GM12878 (cell line): Measurements from ENCODE around the gene PLSCR1. TPM values are rescaled to one million over a fixed set of nuclear protein-coding genes. Genes with fewer than 3 reads are reported as not detected.

Source experiments
- ATAC-seq: fragments of 200-7000 bp; cut with Tn5 transposase; 3 replicates; pipeline ENCODE4 v1.9.1; 2020; ENCODE audit warnings: mild to moderate bottlenecking, moderate library complexity
- BruUV-seq: library from RNA; stranded (reverse); fragments of 400-500 nt; replicated peaks from 2 replicates; lab custom pipeline; 2021; lab: Mats Ljungman, UMichigan
- CTCF ChIA-PET: fragments of 300-600 bp; sonication (Branson Sonifier 250); formaldehyde crosslinking; extraction: SDS; loops from one replicate; lab custom pipeline; 2021; ENCODE audit warnings: inconsistent platforms; lab: Yijun Ruan, JAX
- POLR2A ChIA-PET: fragments of 350-600 bp; formaldehyde crosslinking; extraction: SDS; loops from one replicate; lab custom pipeline; 2021; ENCODE audit warnings: inconsistent platforms; lab: Charles Lee
- RAD21 ChIA-PET: fragments of 300-600 bp; sonication (Branson Sonifier 250); formaldehyde crosslinking; loops from one replicate; lab custom pipeline; 2023; ENCODE audit warnings: antibody characterized with exemption; ENCODE audit not compliant: unreplicated experiment; lab: Charles Lee
- SMC1A ChIA-PET: fragments of 300-600 bp; sonication (Branson Sonifier 250); formaldehyde crosslinking; loops from one replicate; lab custom pipeline; 2023; ENCODE audit not compliant: unreplicated experiment, uncharacterized antibody; lab: Charles Lee
- DNase-seq: peaks from one replicate; pipeline ENCODE4 v3.0.0-alpha.2; 2011; ENCODE audit warnings: low read depth, low spot score
- FAIRE-seq: peaks from 3 replicates; lab custom pipeline; 2011; peaks lifted over from hg19 to GRCh38; lab: Jason Lieb, UNC
- H2AFZ ChIP-seq: 2 replicates; pipeline ENCODE4 v1.6.0; 2011; ENCODE audit warnings: low read depth, low read length, control low read depth; ENCODE audit not compliant: control insufficient read depth
- H3K27ac ChIP-seq: 2 replicates; pipeline ENCODE4 v1.5.1; 2011; ENCODE audit warnings: control low read depth; ENCODE audit not compliant: control insufficient read depth, insufficient read depth
- H3K27me3 ChIP-seq, 2 experiments: replicated peaks in 1 of 2; 2 replicates each; pipeline versions ENCODE4 v1.6.0 to v1.6.1; 2011; ENCODE audit warnings: low read length in 1 of 2; ENCODE audit not compliant: control insufficient read depth in 2 of 2, insufficient read depth in 2 of 2
- H3K36me3 ChIP-seq, 2 experiments: 2 replicates each; pipeline ENCODE4 v1.5.1; 2011; ENCODE audit warnings: low read length in 1 of 2; ENCODE audit not compliant: control insufficient read depth in 2 of 2, insufficient read depth in 2 of 2
- H3K4me1 ChIP-seq: 2 replicates; pipeline ENCODE4 v1.6.1; 2011; ENCODE audit warnings: mild to moderate bottlenecking, low read length, moderate library complexity, mixed read lengths; ENCODE audit not compliant: control insufficient read depth, insufficient read depth
- H3K4me2 ChIP-seq: 2 replicates; pipeline ENCODE4 v1.6.0; 2011; ENCODE audit warnings: control low read depth; ENCODE audit not compliant: control insufficient read depth, insufficient read depth
- H3K4me3 ChIP-seq: fragments of 200-600 bp; sonication (generic); 2 replicates; pipeline ENCODE4 v1.5.1; 2016
- H3K79me2 ChIP-seq: 2 replicates; pipeline ENCODE4 v1.6.0; 2011; ENCODE audit warnings: low read length; ENCODE audit not compliant: control insufficient read depth, insufficient read depth
- H3K9ac ChIP-seq: 2 replicates; pipeline ENCODE4 v1.8.0; 2011; ENCODE audit warnings: low read length, control low read depth, mixed read lengths; ENCODE audit not compliant: control insufficient read depth, insufficient read depth
- H3K9me3 ChIP-seq: replicated peaks from 3 replicates; pipeline ENCODE4 v1.5.1; 2011; ENCODE audit warnings: mild to moderate bottlenecking, low read length; ENCODE audit not compliant: control insufficient read depth, insufficient read depth
- H4K20me1 ChIP-seq: 2 replicates; pipeline ENCODE4 v1.6.0; 2011; ENCODE audit not compliant: control insufficient read depth, insufficient read depth
- ATF2 ChIP-seq: IDR thresholded peaks from 2 replicates; pipeline ENCODE4 v1.6.1; 2012; ENCODE audit warnings: low read length, inconsistent platforms
- MTA2 ChIP-seq: fragments of 450-650 bp; IDR thresholded peaks from 2 replicates; pipeline ENCODE4 v1.6.1; 2016; ENCODE audit warnings: low read depth, mild to moderate bottlenecking, moderate library complexity
- POLR2AphosphoS2 ChIP-seq: IDR thresholded peaks from 2 replicates; pipeline ENCODE4 v1.6.1; 2011; ENCODE audit warnings: low read depth, mild to moderate bottlenecking, low read length, improper control_type of control experiment, moderate library complexity
- RAD21 ChIP-seq: IDR thresholded peaks from 2 replicates; pipeline ENCODE4 v1.6.1; 2011; ENCODE audit warnings: mild to moderate bottlenecking, low read depth, low read length, moderate library complexity; ENCODE audit not compliant: insufficient read depth
- RCOR1 ChIP-seq: conservative IDR thresholded peaks from 2 replicates; pipeline ENCODE4 v1.6.1; 2012; ENCODE audit warnings: low read depth, low read length, improper control_type of control experiment
- RUNX3 ChIP-seq: IDR thresholded peaks from 2 replicates; pipeline ENCODE4 v1.6.1; 2012; ENCODE audit warnings: low read length, inconsistent platforms
- SUPT20H ChIP-seq: IDR thresholded peaks from 2 replicates; pipeline ENCODE4 v1.6.1; 2011; ENCODE audit warnings: low read depth, mild to moderate bottlenecking, low read length, moderate library complexity, borderline replicate concordance; ENCODE audit not compliant: control insufficient read depth
- YBX1 ChIP-seq: fragments of 450-650 bp; IDR thresholded peaks from 2 replicates; pipeline ENCODE4 v1.6.1; 2016; ENCODE audit warnings: antibody characterized with exemption
- WGBS: methylation state at CpG from one replicate; pipeline ENCODE4 v1.1.6; 2016; ENCODE audit warnings: low lambda C conversion rate; ENCODE audit not compliant: insufficient replicate concordance, insufficient coverage; ENCODE audit errors: missing lambda C conversion rate; 5-methylcytosine and 5-hydroxymethylcytosine counted together
- in situ Hi-C: fragments of 300-500 bp; cut with MboI; formaldehyde crosslinking; loops from 9 replicates; pipeline ENCODE4 v1.14.3; 2018; ENCODE audit warnings: mixed read lengths
- intact Hi-C: fragments of 100-400 bp; cut with micrococcal nuclease; formaldehyde crosslinking; loops from one replicate; pipeline ENCODE4 v1.14.2; 2022; ENCODE audit not compliant: unreplicated experiment
- polyA plus RNA-seq, 11 experiments: library from polyadenylated mRNA; depleted of rRNA in 4 of 11; unstranded in 6 of 11; stranded (reverse) in 5 of 11; fragments of >200 nt; fragmentation: Nextera tagmentation in 4 of 11; fragmentation: Illumina TruSeq in 1 of 11; extraction: Ambion mirVana in 4 of 11; extraction: Trizol in 1 of 11; gene quantifications; 1 replicate in 1 of 11; 2 replicates in 10 of 11; pipeline versions ENCODE4 v1.2.1 to v1.2.3, GENCODE V29; 2011 to 2016; ENCODE audit warnings: inconsistent platforms in 2 of 11, missing spikeins in 2 of 11, low read depth in 1 of 11
- total RNA-seq, 4 experiments: library from RNA; depleted of rRNA in 3 of 4; stranded (reverse); fragments of >200 nt in 3 of 4; fragmentation: Illumina TruSeq in 1 of 4; extraction: Trizol in 1 of 4; gene quantifications; 2 replicates each; pipeline versions ENCODE4 v1.2.1 to v1.2.3, GENCODE V29; 2013 to 2021
- TF ChIP-seq, protein P1 (sequence below): fragments of 450-650 bp; formaldehyde crosslinking; IDR thresholded peaks from 2 replicates; pipeline ENCODE4 v1.5.0; 2022; ENCODE audit warnings: mild to moderate bottlenecking, missing genetic modification characterization

The PLSCR1 gene
- total and polyA plus RNA-seq, 10 of the 15 experiments (the other 5 are each of a cell fraction or from before 2014, with no cell fraction given), result 35.4 to 77.8 (median 41.1) TPM

GRCh38 chr3:146559388-146559787, 15.0 kb upstream of the PLSCR1 start (continued):
- TF ChIP-seq POLR2AphosphoS2 (no peak), RAD21 (no peak), ATF2 (no peak), MTA2 (no peak)
- TF ChIP-seq, protein P1, sequence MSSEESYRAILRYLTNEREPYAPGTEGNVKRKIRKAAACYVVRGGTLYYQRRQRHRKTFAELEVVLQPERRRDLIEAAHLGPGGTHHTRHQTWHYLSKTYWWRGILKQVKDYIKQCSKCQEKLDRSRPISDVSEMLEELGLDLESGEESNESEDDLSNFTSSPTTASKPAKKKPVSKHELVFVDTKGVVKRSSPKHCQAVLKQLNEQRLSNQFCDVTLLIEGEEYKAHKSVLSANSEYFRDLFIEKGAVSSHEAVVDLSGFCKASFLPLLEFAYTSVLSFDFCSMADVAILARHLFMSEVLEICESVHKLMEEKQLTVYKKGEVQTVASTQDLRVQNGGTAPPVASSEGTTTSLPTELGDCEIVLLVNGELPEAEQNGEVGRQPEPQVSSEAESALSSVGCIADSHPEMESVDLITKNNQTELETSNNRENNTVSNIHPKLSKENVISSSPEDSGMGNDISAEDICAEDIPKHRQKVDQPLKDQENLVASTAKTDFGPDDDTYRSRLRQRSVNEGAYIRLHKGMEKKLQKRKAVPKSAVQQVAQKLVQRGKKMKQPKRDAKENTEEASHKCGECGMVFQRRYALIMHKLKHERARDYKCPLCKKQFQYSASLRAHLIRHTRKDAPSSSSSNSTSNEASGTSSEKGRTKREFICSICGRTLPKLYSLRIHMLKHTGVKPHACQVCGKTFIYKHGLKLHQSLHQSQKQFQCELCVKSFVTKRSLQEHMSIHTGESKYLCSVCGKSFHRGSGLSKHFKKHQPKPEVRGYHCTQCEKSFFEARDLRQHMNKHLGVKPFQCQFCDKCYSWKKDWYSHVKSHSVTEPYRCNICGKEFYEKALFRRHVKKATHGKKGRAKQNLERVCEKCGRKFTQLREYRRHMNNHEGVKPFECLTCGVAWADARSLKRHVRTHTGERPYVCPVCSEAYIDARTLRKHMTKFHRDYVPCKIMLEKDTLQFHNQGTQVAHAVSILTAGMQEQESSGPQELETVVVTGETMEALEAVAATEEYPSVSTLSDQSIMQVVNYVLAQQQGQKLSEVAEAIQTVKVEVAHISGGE (CRISPR knock-in tag), result no peak

- no peaks in the 10 kb centered on the region for H3K36me3 ChIP-seq
- in situ Hi-C loops (no loop called here), intact Hi-C loops (no loop called here)
- no peak overlapping the region for H3K4me3 ChIP-seq
- no peak overlapping the region for H2AFZ ChIP-seq
- H3K27me3 ChIP-seq, result no peaks in the 10 kb centered on the region
- ChIA-PET POLR2A (no interaction called here), RAD21 (no interaction called here), CTCF (no interaction called here), SMC1A (no interaction called here)
- H4K20me1 ChIP-seq, result no peaks in the 10 kb centered on the region
- 24% methylated on average over 2 of the region's 2 CpGs for WGBS
- no peak overlapping the region for H3K9ac ChIP-seq
- H3K79me2 ChIP-seq, result no peaks in the 10 kb centered on the region
- H3K4me1 ChIP-seq, result no peaks in the 10 kb centered on the region
- no peaks in the 10 kb centered on the region; the same call in 2 of the 3 replicates for H3K9me3 ChIP-seq
- H3K27ac ChIP-seq, result no peak overlapping the region
- DNase-seq (no peak), FAIRE-seq (no peak), ATAC-seq (no peak)
- no peak overlapping the region for H3K4me2 ChIP-seq
- TF ChIP-seq RUNX3 (peak; percentile 19; the same call in 1 of the 2 replicates), RCOR1 (no peak), SUPT20H (no peak), YBX1 (no peak)
- no TSS peak for BruUV-seq
Observed at GRCh38 chr3:146558781-146559180, 14.4 kb upstream of the PLSCR1 start.
